Epithelial cell of esophagus (primary cell): ENCODE data around the gene MRTFA.
A peak's percentile ranks its signal among the peaks of the same experiment; 100 is the strongest.
"Not testable (repeated sequence)": the region's sequence is repeated elsewhere in the genome, so short reads cannot be mapped to it uniquely, and the experiment has no call there.

ENCODE experiments used
- DNase-seq: peaks from one replicate; pipeline ENCODE4 v3.0.0; 2010; ENCODE audit warnings: low read depth
- H3K4me3 ChIP-seq: 2 replicates; pipeline ENCODE4 v1.5.1; 2011; ENCODE audit warnings: mild to moderate bottlenecking, low read length, control low read depth
- TF ChIP-seq, protein P1 (sequence below): IDR thresholded peaks from 2 replicates; pipeline ENCODE4 v1.5.1; 2011; ENCODE audit warnings: low read depth, mild to moderate bottlenecking, low read length, control low read depth, inconsistent platforms; ENCODE audit not compliant: insufficient read depth; ENCODE audit errors: missing control alignments

Gene MRTFA

DNA sequence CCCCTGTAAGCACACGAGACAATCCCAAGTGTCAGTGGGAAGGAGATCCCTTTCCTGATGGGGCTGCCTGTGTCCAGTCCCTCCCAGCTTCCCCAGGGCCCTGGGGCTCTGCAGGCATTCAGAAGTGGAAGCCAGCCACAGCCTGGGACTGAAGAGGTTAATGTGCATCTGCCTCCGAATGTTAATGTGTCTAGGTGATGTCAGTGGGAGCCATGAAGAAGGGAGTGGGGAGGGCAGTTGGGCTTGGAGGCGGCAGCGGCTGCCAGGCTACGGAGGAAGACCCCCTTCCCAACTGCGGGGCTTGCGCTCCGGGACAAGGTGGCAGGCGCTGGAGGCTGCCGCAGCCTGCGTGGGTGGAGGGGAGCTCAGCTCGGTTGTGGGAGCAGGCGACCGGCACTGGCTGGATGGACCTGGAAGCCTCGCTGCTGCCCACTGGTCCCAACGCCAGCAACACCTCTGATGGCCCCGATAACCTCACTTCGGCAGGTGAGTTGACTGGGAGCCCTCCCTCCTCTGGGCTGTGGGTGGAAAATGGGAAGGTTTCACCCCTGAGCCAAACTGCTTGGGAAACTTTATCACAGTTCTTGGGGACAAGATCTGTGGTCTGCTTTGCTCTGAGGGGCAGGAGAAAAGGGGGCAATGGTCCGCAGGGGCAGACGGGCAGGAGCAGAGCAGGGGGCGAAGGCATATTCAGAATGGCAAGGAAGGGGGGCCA lies 42.9 kb upstream of the MRTFA start, which contains the start of gene MCHR1:
MCHR1 (plus strand) TSS at position 236 of the 715 bp plus-strand sequence; CDS start at position 405, 169 bp downstream.
- TF ChIP-seq, protein P1, sequence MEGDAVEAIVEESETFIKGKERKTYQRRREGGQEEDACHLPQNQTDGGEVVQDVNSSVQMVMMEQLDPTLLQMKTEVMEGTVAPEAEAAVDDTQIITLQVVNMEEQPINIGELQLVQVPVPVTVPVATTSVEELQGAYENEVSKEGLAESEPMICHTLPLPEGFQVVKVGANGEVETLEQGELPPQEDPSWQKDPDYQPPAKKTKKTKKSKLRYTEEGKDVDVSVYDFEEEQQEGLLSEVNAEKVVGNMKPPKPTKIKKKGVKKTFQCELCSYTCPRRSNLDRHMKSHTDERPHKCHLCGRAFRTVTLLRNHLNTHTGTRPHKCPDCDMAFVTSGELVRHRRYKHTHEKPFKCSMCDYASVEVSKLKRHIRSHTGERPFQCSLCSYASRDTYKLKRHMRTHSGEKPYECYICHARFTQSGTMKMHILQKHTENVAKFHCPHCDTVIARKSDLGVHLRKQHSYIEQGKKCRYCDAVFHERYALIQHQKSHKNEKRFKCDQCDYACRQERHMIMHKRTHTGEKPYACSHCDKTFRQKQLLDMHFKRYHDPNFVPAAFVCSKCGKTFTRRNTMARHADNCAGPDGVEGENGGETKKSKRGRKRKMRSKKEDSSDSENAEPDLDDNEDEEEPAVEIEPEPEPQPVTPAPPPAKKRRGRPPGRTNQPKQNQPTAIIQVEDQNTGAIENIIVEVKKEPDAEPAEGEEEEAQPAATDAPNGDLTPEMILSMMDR, result no peak
- H3K4me3 ChIP-seq, result no peak within 1 kb of the TSS
- DNase-seq, result no peak

GRCh38 chr22:40678493-40679248 lies 42.2 kb upstream of the MRTFA start:
- TF ChIP-seq, protein P1, result no peak

DNA sequence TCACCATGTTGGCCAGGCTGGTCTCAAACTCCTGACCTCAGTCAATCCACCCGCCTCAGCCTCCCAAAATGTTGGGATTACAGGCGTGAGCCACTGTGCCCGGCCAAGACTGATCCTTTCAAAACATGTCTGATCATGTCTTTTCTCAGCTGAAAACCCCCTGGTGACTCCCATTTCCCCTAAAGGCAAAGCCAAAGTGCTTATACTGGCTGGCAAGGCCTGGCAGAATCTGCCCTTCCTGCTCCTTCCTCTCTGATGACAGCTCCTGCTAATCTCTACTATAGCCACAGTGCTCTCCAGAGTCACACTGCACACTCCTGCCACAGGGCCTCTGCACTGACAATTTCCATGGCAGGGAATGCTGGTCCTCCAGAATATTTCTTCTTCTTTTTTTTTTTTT lies 40.1 kb upstream of the MRTFA start:
- DNase-seq, result peak; percentile 85
- TF ChIP-seq, protein P1, result no peak
- no peak overlapping the region for H3K4me3 ChIP-seq

More at GRCh38 chr22:40678493-40679248, 42.2 kb upstream of the MRTFA start:
- H3K4me3 ChIP-seq, result no peak overlapping the region
- no peak for DNase-seq

DNA sequence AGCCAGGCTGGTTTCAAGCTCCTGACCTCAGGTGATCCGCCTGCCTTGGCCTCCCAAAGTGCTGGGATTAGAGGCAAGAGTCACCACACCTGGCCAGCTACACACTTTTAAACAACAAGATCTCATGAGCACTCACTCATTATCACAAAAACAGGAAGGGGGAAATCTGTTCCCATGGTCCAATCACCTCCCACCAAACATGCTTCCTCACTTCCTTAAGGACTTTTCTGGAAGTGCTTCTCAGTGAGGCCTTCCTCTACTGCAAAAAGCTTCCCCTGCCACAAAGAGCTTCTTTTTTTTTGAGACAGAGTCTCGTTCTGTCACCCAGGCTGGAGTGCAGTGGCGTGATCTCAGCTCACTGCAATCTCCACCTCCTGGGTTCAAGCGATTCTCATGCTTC lies 39.6 kb upstream of the MRTFA start:
- DNase-seq, H3K4me3 ChIP-seq: not testable (repeated sequence)

DNA sequence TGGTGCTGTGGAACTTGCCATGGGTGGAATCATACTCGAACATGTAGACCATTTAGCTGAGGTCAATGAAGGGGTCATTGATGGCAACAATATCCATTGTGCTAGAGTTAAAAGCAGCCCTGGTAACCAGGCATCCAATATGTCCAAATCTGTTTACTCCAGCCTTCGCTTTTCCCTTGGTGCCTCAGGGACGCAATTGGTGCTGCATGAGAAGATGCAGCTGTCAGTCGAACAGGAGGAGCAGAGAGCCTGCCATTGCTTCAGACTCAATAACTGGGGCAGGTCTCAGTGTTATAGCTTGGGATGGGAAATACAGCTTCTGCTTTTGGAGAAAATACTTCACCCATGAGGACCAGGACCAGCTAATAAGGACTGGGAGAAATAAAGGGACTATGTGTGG lies 37.8 kb upstream of the MRTFA start:
- no peak overlapping the region for H3K4me3 ChIP-seq
- DNase-seq, result no peak
- TF ChIP-seq, protein P1, result no peak

DNA sequence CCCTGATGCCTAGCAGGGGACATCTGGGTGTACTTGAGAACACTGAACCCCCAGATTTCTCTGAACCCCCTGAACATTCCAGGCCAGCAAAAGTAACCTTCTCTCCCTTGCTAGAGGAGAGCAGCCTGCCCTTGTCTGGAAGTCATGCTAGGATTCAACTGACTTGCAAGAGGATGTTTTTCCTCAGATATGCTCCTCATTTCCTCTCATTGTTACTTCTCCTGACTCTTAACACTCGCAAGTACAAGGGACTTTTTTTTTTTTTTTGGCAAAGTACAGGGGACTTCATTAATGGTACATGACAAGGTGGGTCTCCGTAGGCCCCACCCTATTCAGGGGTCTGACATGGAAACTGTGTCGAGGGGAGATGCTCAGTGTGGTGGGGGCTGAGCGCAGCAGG lies 36.5 kb upstream of the MRTFA start:
- DNase-seq, result no peak
- TF ChIP-seq, protein P1, result no peak
- no peak overlapping the region for H3K4me3 ChIP-seq

- TF ChIP-seq, protein P1, result no peak
- DNase-seq, result no peak
- no peak overlapping the region for H3K4me3 ChIP-seq
These were observed 35.4 kb upstream of the MRTFA start for GRCh38 chr22:40671796-40672360.
